Skin of body (tissue), 2 donors: ENCODE data around the gene FAM161A. TPM values are rescaled to one million over a fixed set of nuclear protein-coding genes. Genes with fewer than 3 reads are reported as not detected.
A peak's percentile ranks its signal among the peaks of the same experiment; 100 is the strongest.
"Not testable (repeated sequence)": the region's sequence is repeated elsewhere in the genome, so short reads cannot be mapped to it uniquely, and the experiment has no call there.

Experiments
- DNase-seq: peaks from one replicate; lab custom pipeline; 2025; lab: John Stamatoyannopoulos, UW
- total RNA-seq: library from RNA; depleted of rRNA; stranded (reverse); fragments of >200 nt; gene quantifications from one replicate; pipeline ENCODE4 v1.2.3, GENCODE V29; 2014

Gene FAM161A, protein sequence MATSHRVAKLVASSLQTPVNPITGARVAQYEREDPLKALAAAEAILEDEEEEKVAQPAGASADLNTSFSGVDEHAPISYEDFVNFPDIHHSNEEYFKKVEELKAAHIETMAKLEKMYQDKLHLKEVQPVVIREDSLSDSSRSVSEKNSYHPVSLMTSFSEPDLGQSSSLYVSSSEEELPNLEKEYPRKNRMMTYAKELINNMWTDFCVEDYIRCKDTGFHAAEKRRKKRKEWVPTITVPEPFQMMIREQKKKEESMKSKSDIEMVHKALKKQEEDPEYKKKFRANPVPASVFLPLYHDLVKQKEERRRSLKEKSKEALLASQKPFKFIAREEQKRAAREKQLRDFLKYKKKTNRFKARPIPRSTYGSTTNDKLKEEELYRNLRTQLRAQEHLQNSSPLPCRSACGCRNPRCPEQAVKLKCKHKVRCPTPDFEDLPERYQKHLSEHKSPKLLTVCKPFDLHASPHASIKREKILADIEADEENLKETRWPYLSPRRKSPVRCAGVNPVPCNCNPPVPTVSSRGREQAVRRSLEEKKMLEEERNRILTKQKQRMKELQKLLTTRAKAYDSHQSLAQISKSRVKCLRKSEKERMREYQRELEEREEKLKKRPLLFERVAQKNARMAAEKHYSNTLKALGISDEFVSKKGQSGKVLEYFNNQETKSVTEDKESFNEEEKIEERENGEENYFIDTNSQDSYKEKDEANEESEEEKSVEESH
- 6.4 TPM for total RNA-seq

DNA sequence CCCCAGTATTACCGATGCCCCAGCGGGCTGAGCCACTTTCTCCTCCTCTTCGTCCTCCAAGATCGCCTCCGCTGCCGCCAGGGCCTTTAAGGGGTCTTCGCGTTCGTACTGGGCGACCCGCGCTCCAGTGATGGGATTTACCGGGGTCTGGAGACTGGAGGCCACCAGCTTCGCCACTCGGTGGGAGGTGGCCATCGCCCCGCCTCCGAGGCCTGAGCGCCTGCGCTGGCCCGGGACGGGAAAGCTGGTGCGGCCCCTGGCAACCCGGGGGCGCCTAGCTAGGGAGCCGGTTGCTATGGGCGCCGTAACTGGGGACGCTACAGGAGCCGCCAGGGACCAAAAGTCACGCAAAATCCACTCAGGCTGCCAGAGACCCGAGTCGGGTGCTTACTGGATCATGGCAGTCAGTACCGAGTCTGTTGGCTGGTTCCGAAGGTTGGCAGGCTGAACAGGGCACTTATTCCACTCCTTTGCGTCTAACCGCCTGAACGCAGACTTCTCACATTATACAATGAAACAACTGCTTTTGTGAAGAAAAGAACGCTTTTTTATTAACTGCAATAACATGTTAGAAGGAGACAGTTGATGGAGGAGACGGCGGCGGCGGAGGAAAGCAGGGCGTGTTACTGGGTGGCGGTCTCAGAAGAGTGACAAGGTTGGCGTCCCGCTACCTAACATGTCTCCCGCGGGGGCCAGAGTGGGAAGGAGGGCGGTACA lies at the start of gene FAM161A:
Gene FAM161A (minus strand): TSS at position 214 of the 717 bp plus-strand sequence. CDS start 19 bp downstream, at position 195.
- DNase-seq, result peak; percentile 89

DNA sequence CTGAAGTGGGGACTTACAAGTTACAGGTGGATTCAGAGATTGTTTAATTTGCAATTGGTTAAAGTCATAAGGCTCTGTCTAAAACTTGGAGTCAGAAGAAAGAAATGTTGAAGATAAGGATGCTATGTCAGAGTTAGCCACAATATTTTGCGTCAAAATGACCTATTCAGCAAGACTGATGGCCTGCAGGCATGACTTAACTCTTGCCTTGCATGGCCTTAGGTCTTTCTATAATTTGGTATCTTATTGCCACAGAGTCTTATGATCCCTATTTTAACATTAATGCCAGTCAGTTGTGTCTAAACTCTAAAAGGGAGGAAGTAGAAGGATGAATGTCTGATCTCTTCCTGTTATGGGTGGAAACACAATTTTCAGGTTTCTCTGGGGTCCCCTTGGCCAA lies 46.4 kb upstream of the FAM161A start:
- no peak for DNase-seq

DNA sequence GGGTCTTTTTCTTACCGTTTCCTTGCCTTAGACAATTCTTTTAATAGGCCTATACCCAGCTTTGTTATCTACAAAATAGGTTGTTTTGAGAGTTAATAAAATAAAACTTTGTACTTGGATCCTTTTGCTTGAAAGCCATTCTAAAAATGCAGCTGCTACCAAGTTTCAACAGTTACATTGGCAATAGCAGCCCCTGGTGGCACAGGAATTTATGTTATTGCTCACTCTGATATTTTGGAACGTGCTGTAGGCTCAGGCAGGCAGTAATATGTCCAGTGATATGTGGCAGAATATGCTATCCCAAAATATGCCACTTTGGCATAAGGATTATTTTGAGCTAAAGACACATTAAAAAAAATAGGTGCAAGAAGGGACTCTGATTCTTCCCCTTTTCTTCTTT lies 45.0 kb upstream of the FAM161A start:
- DNase-seq, result no peak

DNA sequence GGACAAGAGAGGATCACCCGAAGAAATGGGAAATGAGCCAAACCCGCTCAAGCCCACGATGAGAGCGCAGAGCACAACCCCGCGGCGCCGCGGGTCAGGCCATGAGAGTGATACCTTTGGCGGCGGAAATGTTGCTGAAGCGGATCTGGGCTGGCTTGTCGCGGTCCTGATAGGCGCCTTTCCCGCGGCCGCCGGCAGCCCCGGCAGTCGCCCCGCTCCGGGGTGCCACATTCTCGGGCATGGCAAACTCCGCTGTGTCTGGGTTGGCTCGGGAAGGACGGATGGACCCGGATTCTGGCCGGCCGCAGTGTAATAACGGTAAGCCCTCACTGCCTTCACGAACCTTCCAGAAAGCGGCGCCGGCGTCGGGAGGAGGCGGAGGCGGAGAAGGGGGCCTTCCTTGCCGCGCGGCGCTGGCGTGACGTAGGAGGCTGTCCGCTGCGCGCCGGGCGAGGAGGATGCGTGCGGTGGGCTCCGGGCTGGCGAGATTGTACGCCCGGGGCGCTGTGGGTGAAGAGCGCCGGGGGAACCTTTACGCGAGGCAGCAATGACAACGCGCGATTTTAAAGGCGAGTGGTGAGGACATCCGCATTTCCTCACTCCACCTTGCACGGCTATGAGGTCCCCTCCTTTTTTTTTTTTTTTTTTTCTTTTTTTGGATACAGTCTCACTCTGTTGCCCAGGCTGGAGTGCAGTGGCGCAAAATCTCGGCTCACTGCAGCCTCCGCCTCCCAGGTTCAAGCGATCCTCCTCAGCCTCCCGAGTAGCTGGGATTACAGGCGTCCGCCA lies 34.6 kb upstream of the FAM161A start, which contains the start of gene CCT4:
Gene CCT4 (minus strand): TSS at position 390 of the 789 bp plus-strand sequence. CDS start 149 bp downstream, at position 241.
- DNase-seq, result peak; percentile 87

DNA sequence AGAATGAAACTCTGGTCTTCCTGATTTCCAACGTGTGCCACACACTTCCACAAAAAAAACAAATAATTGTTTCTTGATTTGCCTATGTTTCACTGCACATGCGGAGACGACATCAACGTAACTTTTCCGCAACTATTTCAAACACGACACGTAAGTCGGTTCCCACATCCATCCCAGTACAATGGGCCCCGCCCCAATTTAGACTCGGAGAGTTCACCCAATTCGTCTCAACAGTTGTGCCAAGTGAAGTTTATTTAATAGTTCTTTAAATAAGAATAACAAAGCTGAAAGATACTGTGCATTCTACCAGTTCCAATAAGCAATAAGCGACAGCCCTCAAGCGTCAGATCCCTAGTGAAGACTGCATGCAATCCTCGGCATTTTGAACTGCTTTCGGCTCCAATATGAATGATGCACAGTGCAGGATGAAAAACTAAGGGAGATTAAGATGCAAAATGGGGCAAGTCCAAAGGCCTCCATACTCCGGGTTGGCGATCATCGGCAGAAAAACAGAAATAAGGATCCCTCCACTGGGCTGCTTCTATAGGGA lies 33.9 kb upstream of the FAM161A start:
- peak; percentile 63 for DNase-seq

DNA sequence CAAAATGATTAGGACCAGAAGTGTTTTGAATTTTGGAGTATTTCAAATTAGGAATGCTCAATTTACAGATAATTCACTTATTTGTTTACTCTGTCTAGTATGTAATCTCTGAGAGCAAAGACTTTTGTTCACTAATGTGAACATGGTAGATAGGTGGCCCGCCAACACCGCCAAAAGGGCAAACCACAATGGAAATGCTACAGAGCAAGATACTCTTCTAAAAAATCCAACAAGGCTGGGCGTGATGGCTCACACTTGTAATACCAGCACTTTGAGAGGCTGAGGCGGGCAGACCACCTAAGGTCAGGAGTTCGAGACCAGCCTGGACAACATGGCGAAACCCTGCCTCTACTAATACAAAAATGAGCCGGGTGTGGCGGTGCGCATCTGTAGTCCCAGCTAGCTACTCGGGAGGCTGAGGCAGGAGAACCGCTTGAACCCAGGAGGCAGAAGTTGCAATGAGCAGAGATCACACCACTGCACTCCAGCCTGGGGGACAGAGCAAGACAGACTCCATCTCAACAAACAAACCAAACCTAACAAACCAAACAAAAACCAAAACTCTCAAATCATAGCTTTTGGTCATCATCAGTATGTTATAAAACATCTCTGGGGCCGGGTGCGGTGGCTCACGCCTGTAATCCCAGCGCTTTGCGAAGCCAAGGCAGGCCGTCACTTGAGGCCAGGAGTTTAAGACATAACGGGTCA lies 32.2 kb upstream of the FAM161A start:
- DNase-seq, result no peak

DNA sequence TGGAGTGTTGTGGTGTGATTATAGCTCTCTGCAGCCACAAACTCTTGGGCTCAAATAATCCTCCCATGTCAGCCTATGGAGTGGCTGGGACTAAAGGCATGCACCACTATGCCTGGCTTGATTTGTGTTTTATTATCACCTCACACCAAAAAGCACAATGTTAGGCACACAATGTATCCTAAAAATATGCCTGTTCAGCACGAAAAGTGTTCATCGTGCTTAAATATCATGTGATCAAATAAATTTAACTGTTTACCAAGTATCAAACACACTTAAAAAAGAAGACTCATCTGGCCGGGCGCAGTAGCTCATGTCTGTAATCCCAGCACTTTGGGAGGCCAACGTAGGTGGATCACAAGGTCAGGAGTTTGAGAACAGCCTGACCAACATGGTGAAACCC lies 29.0 kb upstream of the FAM161A start:
- DNase-seq, result no peak

DNA sequence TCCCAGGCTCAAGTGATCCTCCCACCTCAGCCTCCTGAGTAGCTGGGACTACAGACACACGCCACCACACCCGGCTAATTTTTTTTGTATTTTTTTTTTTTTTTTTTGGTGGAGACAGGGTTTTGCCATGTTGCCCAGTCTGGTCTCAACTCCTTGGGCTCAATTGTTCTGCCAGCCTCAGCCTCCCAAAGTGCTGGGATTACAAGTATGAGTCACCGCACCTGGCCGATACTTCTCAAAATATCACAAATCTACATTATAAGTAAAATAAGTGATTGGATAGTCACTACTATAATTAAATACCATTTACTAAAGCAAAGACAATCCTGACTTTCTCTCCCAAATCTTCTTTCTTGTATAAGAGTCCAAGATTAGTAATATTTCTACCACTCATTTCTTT lies 25.5 kb upstream of the FAM161A start:
- DNase-seq, result not testable (repeated sequence)

DNA sequence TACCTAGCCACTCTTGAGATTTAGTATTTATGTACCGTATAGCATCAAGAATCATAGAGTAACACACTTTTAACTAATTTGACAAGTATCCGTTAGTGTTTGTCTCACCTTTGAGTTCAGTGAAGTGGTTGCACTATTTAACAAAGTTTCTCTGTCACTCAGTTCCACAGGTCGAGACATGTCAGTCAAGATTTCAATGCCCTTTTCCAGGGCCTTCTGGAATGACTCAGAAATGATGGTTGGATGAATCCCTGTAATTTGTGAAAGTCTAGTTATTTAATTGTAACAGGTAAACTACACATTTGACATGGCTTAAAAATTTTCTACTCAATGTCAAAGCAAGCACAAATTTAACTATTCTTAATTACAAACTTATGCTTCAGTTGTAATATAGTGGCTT lies 24.9 kb upstream of the FAM161A start:
- DNase-seq, result no peak

DNA sequence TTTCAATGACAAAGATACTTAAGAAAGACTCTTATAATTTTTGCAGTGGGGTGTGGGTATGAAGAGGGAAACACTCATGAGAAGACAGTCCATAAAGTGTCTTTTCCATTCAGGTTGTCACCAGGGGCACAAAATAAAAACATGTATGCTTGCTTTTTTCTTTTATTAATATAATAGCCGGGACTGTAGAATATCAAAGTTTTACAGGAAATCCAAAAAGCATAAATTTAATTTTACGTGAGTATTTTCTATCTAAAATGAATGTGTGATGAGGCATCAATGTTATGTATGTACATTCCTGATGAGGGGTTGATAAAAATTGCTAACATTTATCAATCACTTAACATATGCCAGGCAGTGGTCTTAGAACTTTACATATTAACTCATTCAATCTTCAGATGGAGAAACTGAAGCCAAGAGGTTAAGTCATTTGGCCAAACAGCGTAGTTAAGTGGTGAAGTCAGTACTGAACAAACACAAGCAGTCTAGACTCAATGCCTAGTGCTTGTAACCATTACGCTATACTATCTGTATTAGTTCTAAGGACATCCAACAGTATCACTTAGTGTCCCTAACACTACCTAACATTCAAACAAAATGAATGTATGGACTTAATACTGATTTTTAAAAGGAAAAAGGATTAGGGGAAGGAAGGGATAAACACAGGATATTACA lies 23.8 kb upstream of the FAM161A start:
- DNase-seq, result no peak

DNA sequence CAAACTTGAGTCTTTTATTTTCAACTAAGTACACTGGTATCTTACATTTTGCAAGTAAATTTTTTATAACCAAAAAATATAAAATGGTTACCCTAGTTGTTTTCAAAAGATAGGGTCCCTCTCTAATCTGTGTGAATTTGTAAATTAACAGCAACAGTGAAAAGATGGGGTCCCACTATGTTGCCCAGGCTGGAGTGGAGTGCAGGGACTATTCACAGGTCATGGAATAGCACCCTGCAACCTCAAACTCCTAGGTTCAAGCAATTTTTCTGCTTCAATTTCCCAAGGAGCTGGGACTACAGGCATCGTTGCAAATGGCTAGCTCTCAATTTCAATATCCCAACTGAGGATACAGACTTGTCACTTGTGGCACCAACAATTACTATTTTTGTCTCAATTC lies 22.5 kb upstream of the FAM161A start:
- DNase-seq, result no peak

DNA sequence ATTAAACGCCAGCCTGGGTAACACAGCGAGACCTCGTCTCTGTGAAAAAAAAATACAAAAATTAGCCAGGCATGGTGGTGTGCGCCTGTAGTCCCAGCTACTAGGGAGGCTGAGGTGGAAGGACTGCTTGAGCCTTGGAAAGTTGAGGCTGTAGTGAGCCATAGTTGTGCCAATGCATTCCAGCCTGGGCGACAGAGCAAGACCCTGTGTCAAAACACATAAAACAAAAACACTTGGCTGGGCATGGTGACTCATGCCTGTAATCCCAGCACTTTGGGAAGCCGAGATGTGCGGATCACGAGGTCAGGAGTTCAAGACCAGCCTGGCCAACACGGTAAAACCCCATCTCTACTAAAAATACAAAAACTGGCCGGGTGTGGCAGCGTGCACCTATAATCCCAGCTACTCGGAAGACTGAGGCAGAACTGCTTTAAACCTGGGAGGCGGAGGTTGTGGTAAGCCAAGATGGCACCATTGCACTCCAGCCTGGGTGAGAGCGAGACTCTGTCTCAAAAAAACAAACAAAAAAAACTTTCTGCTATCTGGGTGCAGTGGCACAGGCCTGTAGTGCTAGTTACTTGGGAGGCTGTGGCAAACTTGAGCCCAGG lies 12.7 kb upstream of the FAM161A start:
- not testable (repeated sequence) for DNase-seq

DNA sequence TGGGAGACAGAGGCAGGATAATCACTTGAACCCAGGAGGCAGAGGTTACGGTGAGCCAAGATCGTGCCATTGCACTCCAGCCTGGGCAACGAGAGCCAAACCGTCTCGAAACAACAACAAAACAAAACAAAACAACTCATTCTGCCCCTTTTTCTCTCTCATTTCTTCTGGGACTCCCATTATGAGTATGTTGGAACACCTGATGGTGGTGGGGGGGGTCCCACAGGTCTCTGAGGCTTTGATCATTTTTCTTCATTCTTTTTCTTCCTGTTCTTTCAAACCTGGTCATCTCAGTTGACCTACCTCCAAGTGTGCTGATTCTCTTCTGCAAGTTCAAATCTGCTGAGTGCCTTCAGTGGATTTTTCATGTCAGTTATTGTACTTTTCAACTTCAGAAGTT lies 8.2 kb upstream of the FAM161A start:
- no peak for DNase-seq

DNA sequence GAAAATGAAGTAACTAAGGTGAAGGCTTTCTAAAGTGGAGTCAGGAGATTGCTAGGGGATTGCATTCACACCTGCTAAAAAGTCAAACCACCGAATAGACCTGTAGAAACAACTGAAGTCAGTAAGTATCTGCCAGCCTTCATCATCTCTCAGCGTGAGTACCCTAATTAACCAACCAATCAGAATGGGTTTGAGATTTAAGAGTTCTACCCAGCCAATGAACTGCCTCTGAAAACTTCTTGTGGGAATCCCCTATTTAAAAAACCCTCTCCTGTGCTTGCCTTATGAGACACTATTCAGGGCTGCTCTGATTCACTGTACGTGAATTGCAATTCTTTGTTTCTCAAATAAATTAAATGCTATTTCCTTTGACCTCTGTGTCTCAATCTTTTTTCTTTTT lies 3.4 kb upstream of the FAM161A start:
- no peak for DNase-seq

DNA sequence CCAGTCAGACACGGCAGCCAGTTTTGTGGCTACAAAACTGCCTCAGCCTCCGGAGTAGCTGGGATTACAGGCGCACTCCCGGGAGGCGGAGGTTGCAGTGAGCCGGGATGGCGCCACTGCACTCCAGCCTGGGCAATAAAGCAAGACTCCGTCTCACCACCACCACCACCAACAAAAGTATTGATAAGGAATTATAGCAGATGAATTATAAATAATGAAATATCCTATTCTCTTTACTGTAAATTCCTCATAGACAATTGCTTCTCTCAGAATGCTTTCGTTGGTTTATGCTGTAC lies 1.4 kb upstream of the FAM161A start:
- no peak for DNase-seq

DNA sequence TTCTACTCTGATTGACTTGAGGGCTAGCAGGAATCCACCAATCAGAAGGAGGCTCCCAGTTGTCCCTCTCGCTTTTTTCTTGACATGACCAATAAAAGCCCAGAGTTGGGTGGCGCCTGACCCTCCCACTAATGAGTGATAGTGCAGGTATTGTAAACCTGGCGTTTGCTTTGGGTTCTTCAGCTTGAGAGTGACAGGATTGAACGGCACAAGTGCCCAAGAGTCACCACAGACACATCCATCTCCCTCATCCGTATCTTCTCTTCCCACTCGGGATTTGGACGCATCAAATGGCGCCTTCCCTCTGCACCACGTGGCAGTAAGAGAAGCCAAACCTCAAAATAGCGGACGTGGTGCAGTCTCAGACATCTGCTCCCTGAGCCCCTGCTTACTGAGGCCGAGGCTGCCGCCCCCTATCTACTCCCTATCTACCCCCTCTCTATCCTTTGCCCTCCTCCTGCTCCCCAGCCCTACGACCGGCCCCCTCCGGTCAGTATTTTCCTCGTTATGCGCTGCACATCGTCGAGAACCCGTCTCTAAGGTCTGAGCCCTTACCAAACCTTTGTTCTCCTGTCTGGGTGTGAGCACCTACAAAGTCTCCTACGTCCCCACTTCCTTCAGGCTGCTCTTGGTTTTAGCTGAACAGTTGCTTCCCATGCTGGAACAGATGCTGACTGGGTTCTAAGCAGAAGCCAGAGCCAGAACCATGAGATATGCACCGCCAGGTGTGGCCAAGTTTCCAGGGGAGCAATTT lies 881 bp upstream of the FAM161A start:
- peak; percentile 97 for DNase-seq

DNA sequence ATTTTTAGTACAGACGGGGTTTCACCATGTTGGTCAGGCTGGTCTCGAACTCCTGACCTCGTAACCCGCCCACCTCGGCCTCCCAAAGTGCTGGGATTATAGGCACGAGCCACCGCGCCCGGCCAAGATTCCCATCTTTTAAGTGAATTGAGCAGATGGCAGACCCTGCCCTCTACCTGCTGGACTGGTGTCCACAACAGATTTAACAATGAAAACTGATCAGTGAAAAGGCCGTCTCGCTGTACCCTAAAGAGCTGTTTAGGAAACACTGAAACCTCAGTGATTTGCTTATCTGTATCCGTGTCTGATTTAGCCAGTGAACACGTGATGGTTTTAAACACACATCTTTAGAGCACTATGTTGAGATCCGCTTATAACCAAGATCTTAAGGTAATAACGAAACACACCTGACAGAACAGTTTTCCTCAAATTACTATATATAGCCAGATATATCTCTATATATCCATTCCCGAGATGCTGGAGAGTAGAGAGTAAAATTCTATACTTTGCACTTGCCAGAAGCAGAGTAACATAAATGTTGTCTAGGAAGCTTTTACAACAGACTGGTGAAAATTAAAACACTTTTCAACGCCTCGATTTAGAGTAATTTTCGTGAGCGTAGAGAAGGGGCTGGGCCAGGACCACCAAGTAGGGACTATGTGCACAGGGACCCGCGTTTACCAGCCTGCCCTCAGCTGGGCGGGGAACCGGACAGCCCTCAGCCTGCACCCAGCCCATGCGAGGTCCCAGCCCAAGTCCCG lies 594 bp downstream of the FAM161A start:
- no peak for DNase-seq

DNA sequence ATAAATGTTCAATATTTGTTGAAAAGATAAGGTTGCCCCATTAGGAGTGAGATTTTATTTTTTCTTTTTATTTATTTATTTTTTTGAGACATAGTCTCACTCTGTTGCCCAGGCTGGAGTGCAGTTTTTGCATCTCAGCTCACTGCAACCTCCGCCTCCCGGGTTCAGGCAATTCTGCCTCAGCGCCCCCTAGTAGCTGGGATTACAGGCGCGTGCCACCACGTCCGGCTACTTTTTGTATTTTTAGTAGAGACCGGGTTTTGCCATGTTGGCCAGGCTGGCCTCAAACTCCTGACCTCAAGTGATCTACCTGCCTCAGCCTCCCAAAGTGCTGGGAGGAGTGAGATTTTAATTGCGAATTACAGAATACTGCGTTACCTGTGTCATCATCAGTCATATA lies 2.6 kb downstream of the FAM161A start:
- DNase-seq, result not testable (repeated sequence)
